ENCODE results near the gene HOMER1. TPM values are rescaled to one million over a fixed set of nuclear protein-coding genes. Genes with fewer than 3 reads are reported as not detected.

HOMER1 gene
- total and polyA plus RNA-seq, 2 of the 4 experiments (the other 2 are of a cell fraction), result 1.9 to 6.8 TPM

- Histone ChIP-seq H3K56ac (ENCODE audit: extremely low read depth, insufficient read depth, low read length) (no peak overlapping the region), H3K4me3 (ENCODE audit: insufficient read depth, low read depth, low read length) (no peak overlapping the region), H3K4me1 (ENCODE audit: control insufficient read depth, insufficient read depth, low read length) (peaks cover 1% of the 10 kb centered on the region), H4K20me1 (ENCODE audit: insufficient read depth, low read length) (no peaks in the 10 kb centered on the region), H3K23ac (ENCODE audit: low read depth, low read length) (no peak overlapping the region), H3K4me2 (ENCODE audit: low read depth, low read length) (peak overlapping the region; percentile 1; the same call in 1 of the 2 replicates), H3K79me1 (ENCODE audit: low read depth in 1 of 2, low read length in 2 of 2) (no peaks in the 10 kb centered on the region), H3K14ac (replicated peaks; ENCODE audit: low read depth, low read length) (no peak overlapping the region), H3K36me3 (ENCODE audit: control insufficient read depth, insufficient read depth, low read length) (no peaks in the 10 kb centered on the region), H2BK120ac (ENCODE audit: low read depth, low read length) (no peak overlapping the region), H3K27me3 (ENCODE audit: control insufficient read depth, insufficient read depth, low read length) (0 out of 2 replicates have a peak, but pooled peaks cover 2% of the 10 kb centered on the region), H2AFZ (replicated peaks; ENCODE audit: low read length, poor library complexity) (no peak overlapping the region), H4K8ac (ENCODE audit: low read depth in 2 of 2, low read length in 2 of 2) (no peak overlapping the region), H4K5ac (ENCODE audit: low read depth, low read length) (no peak overlapping the region), H3K18ac (ENCODE audit: low read depth, low read length) (no peak overlapping the region), H2BK5ac (ENCODE audit: low read depth, low read length, poor library complexity, severe bottlenecking) (no peak overlapping the region), H2BK20ac (ENCODE audit: low read depth, low read length) (no peak overlapping the region), H3K9me1 (ENCODE audit: insufficient read depth, low read length) (peaks cover 7% of the 10 kb centered on the region; the same call in 1 of the 2 replicates), H4K91ac (ENCODE audit: insufficient read depth, low read depth, low read length) (no peak overlapping the region), H3K27ac (ENCODE audit: insufficient read depth, low read length) (no peak overlapping the region; the same call in 1 of the 2 replicates), H3K9me3 (ENCODE audit: control insufficient read depth, insufficient read depth, low read length) (no peaks in the 10 kb centered on the region), H3K9ac (ENCODE audit: low read depth, low read length) (no peak overlapping the region), H2BK15ac (ENCODE audit: low read depth, low read length) (no peak overlapping the region), H3K4ac (ENCODE audit: low read depth, low read length) (no peak overlapping the region), H2AK5ac (ENCODE audit: low read depth, low read length) (no peak overlapping the region), H2AK9ac (replicated peaks; ENCODE audit: low read depth, low read length, poor library complexity) (no peak overlapping the region)
- dilution Hi-C loops (cut with HindIII; ENCODE audit: low sequenced_read_pairs, unreplicated experiment) (no loop called here), intact Hi-C loops (cut with micrococcal nuclease) (loop anchor here (5.0 kb wide), 1 partner anchor 525 kb away; no protein-coding TSS in a partner anchor), in situ Hi-C loops (cut with MboI; ENCODE audit: low sequenced_read_pairs) (no loop called here)
- TF ChIP-seq RFX5 (IDR thresholded peaks at IDR 0.05; ENCODE audit: low read depth, low read length), result no peak
- TF ChIP-seq NFE2L2 (IDR thresholded peaks at IDR 0.05; ENCODE audit: low read depth, low read length), result no peak
- TF ChIP-seq BHLHE40 (IDR thresholded peaks at IDR 0.05; ENCODE audit: low read depth, low read length), result no peak
- 0 out of 2 replicates have a peak, but pooled peaks have one; percentile 37 for TF ChIP-seq CEBPB (IDR thresholded peaks at IDR 0.05; ENCODE audit: low read depth, low read length)
- TF ChIP-seq FOS (IDR thresholded peaks at IDR 0.05; ENCODE audit: low read depth, low read length), result no peak
- no peak for TF ChIP-seq MXI1 (IDR thresholded peaks at IDR 0.05; ENCODE audit: borderline replicate concordance, low read depth, low read length)
- peak; percentile 70 for DNase-seq
- ChIA-PET CTCF (interaction anchor here (1.5 kb wide), 1 partner anchor 537 kb away, joined by 4 read pairs; no protein-coding TSS in a partner anchor), POLR2A (ENCODE audit: unreplicated experiment) (interaction anchor here (0.6 kb wide), 2 partner anchors 40 to 709 kb away, joined by 5 to 9 read pairs; partner anchors contain the start of gene SERINC5)
- WGBS, 2 experiments (ENCODE audit: extremely low coverage in 2 of 2, insufficient read length in 1 of 2), result no CpG with 5 or more reads among the region's 7 CpGs
- peak; percentile 92 for ATAC-seq (ENCODE audit: low read depth)
- no TSS peak for BruUV-seq (replicated peaks)
Measured at GRCh38 chr5:79546782-79547428, 33.0 kb upstream of the HOMER1 start.
